Endothelial cell of umbilical vein (primary cell): Measurements from ENCODE around the gene MAP2K5.

ENCODE experiments used
- EZH2 ChIP-seq: IDR thresholded peaks from 2 replicates; pipeline ENCODE4 v1.6.1; 2012; ENCODE audit warnings: borderline replicate concordance, low read depth, mild to moderate bottlenecking, moderate library complexity, low read length, inconsistent platforms; ENCODE audit not compliant: severe bottlenecking
- FOS ChIP-seq: IDR thresholded peaks from 2 replicates; pipeline ENCODE4 v1.6.1; 2011; ENCODE audit warnings: mild to moderate bottlenecking, low read length, moderate library complexity, borderline replicate concordance; ENCODE audit not compliant: insufficient read depth
- GATA2 ChIP-seq: IDR thresholded peaks from 2 replicates; pipeline ENCODE4 v1.7.0; 2011; ENCODE audit warnings: low read depth, mild to moderate bottlenecking, moderate library complexity, mixed read lengths, low read length; ENCODE audit not compliant: insufficient read length, insufficient read depth
- POLR2A ChIP-seq: IDR thresholded peaks from 2 replicates; pipeline ENCODE4 v1.6.1; 2012; ENCODE audit warnings: low read depth, mild to moderate bottlenecking, control low read depth, low read length
- POLR2AphosphoS5 ChIP-seq: IDR thresholded peaks from 2 replicates; pipeline ENCODE4 v1.6.1; 2012; ENCODE audit warnings: low read depth, mild to moderate bottlenecking, control low read depth, low read length, moderate library complexity; ENCODE audit not compliant: insufficient read depth
- TF ChIP-seq, protein P1 (sequence below), 2 donors: IDR thresholded peaks; 1 replicate in 1 of 2; 2 replicates in 1 of 2; pipeline ENCODE4 v1.5.1; 2011; ENCODE audit warnings: low read length in 2 of 2, mild to moderate bottlenecking in 2 of 2, moderate library complexity in 2 of 2, control low read depth in 1 of 2, inconsistent platforms in 1 of 2, low read depth in 1 of 2; ENCODE audit not compliant: insufficient read depth in 1 of 2; ENCODE audit errors: extremely low read depth in 1 of 2
- TF ChIP-seq, protein P2 (sequence below): IDR thresholded peaks from 2 replicates; pipeline ENCODE4 v1.6.1; 2011; ENCODE audit not compliant: insufficient read depth, insufficient read length

DNA sequence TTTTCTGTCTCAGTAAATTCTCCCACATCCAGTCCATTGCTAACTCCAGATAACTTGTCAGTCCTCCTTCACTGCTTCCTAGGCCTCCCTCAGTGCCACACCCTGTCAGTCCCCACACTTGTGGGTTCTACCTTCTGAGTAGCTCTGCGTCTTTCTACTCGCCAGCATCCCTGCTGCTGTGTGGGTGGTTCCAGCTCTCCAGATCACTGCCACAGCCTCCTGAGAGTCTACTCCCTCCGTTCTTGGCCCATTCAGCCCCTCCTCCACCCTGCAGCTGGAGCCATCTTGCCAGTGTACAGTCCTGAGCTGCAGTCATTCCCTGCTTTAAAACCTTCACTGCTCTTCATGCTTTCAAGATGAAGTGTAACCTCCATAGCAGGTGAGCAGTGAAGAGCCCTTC is 45.3 kb downstream of the MAP2K5 start:
- TF ChIP-seq, protein P1, sequence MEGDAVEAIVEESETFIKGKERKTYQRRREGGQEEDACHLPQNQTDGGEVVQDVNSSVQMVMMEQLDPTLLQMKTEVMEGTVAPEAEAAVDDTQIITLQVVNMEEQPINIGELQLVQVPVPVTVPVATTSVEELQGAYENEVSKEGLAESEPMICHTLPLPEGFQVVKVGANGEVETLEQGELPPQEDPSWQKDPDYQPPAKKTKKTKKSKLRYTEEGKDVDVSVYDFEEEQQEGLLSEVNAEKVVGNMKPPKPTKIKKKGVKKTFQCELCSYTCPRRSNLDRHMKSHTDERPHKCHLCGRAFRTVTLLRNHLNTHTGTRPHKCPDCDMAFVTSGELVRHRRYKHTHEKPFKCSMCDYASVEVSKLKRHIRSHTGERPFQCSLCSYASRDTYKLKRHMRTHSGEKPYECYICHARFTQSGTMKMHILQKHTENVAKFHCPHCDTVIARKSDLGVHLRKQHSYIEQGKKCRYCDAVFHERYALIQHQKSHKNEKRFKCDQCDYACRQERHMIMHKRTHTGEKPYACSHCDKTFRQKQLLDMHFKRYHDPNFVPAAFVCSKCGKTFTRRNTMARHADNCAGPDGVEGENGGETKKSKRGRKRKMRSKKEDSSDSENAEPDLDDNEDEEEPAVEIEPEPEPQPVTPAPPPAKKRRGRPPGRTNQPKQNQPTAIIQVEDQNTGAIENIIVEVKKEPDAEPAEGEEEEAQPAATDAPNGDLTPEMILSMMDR (IDR thresholded peaks at IDR 0.05; ENCODE audit: extremely low read depth in 1 of 2, insufficient read depth in 1 of 2, low read depth in 1 of 2, low read length in 2 of 2), result no peak
- TF ChIP-seq POLR2A (no peak), EZH2 (no peak), POLR2AphosphoS5 (no peak), GATA2 (no peak), FOS (no peak)
- TF ChIP-seq, protein P2, sequence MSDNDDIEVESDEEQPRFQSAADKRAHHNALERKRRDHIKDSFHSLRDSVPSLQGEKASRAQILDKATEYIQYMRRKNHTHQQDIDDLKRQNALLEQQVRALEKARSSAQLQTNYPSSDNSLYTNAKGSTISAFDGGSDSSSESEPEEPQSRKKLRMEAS, result no peak
